ENCODE results near the gene S100A4.
"Not testable (repeated sequence)": the region's sequence is repeated elsewhere in the genome, so short reads cannot be mapped to it uniquely, and the experiment has no call there.

Gene S100A4

DNA sequence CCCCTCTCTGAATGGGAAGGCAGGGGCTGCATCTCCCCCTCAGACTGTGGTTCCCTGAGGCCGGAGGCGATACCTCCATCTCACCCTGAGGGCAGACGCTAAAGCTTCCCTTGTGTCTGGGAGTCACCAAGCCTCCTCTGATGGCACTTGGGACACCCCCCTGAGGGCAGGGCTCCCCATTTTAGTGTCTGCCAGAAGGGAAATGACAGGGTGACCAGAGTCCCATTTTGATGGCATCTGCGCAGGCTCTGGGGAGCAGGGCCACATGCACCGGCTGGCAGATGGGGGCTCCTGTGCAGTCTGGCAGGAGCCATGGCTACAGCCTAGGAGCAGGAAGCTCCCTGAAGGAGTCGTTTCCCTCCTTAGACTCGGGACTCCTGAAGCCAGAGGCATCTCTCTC, 18.4 kb upstream of the S100A4 start:
- H3K27ac ChIP-seq (replicated peaks): no peak overlapping the region
- no peak for DNase-seq (ENCODE audit: low read depth in 1 of 2, low spot score in 1 of 2)
- no peaks in the 10 kb centered on the region for H3K27me3 ChIP-seq (ENCODE audit: insufficient read depth, poor library complexity, severe bottlenecking)
- H3K4me3 ChIP-seq (replicated peaks; ENCODE audit: insufficient read depth, low read length): no peak overlapping the region
- TF ChIP-seq GABPA (IDR thresholded peaks at IDR 0.05; ENCODE audit: low read depth) (no peak), POLR2AphosphoS5 (IDR thresholded peaks at IDR 0.05; ENCODE audit: low read depth) (no peak), SPI1 (IDR thresholded peaks at IDR 0.05; ENCODE audit: borderline replicate concordance, low read depth) (no peak)
- TF ChIP-seq, protein P1, sequence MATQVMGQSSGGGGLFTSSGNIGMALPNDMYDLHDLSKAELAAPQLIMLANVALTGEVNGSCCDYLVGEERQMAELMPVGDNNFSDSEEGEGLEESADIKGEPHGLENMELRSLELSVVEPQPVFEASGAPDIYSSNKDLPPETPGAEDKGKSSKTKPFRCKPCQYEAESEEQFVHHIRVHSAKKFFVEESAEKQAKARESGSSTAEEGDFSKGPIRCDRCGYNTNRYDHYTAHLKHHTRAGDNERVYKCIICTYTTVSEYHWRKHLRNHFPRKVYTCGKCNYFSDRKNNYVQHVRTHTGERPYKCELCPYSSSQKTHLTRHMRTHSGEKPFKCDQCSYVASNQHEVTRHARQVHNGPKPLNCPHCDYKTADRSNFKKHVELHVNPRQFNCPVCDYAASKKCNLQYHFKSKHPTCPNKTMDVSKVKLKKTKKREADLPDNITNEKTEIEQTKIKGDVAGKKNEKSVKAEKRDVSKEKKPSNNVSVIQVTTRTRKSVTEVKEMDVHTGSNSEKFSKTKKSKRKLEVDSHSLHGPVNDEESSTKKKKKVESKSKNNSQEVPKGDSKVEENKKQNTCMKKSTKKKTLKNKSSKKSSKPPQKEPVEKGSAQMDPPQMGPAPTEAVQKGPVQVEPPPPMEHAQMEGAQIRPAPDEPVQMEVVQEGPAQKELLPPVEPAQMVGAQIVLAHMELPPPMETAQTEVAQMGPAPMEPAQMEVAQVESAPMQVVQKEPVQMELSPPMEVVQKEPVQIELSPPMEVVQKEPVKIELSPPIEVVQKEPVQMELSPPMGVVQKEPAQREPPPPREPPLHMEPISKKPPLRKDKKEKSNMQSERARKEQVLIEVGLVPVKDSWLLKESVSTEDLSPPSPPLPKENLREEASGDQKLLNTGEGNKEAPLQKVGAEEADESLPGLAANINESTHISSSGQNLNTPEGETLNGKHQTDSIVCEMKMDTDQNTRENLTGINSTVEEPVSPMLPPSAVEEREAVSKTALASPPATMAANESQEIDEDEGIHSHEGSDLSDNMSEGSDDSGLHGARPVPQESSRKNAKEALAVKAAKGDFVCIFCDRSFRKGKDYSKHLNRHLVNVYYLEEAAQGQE (IDR thresholded peaks at IDR 0.05; ENCODE audit: insufficient replicate concordance, low read depth): no peak
- TF ChIP-seq, protein P2, sequence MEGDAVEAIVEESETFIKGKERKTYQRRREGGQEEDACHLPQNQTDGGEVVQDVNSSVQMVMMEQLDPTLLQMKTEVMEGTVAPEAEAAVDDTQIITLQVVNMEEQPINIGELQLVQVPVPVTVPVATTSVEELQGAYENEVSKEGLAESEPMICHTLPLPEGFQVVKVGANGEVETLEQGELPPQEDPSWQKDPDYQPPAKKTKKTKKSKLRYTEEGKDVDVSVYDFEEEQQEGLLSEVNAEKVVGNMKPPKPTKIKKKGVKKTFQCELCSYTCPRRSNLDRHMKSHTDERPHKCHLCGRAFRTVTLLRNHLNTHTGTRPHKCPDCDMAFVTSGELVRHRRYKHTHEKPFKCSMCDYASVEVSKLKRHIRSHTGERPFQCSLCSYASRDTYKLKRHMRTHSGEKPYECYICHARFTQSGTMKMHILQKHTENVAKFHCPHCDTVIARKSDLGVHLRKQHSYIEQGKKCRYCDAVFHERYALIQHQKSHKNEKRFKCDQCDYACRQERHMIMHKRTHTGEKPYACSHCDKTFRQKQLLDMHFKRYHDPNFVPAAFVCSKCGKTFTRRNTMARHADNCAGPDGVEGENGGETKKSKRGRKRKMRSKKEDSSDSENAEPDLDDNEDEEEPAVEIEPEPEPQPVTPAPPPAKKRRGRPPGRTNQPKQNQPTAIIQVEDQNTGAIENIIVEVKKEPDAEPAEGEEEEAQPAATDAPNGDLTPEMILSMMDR (IDR thresholded peaks at IDR 0.05; ENCODE audit: insufficient read depth, low read length): no peak

DNA sequence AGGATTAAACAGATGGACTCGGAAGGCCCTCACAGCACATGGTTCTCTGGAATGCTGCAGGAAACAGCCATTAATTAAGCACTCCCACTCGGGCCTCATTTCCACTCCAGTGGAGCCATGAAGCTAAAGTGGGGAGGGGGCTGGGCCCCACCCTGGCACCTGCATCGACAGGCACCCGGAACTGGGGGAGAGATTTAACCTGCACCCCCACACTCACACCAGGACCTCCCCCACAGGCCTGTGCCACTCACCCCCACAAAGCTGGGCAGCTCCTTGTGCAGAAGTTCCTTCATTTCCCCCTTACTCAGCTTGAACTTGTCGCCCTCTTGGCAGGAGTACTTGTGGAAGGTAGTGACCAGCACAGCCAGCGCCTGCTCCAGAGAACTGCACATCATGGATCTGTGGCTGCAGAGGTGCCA, 17.9 kb upstream of the S100A4 start:
- Histone ChIP-seq H3K4me3 (replicated peaks; ENCODE audit: insufficient read depth, low read length) (no peak overlapping the region), H3K27ac (replicated peaks) (no peak overlapping the region)

DNA sequence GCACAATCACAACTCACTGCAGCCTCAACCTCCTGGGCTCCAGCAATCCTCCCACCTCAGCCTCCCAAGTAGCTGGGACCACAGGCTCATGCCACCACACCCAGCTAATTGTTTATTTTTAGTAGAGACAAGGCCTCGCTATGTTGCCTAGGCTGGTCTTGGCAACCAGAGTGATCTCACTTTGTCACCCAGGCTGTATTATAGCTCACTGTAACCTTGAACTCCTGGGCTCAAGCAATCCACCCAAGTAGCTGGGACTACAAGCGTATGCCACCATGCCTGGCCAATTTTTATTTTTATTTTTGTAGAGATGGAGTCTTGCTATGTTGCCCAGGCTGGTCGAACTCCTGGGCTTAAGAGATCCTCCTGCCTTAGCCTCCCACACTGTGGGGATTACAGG, 16.4 kb upstream of the S100A4 start:
- H3K27ac ChIP-seq (replicated peaks): not testable (repeated sequence)

More for the DNA sequence above, 17.9 kb upstream of the S100A4 start:
- H3K27me3 ChIP-seq (ENCODE audit: insufficient read depth, poor library complexity, severe bottlenecking): no peaks in the 10 kb centered on the region
- TF ChIP-seq SPI1 (IDR thresholded peaks at IDR 0.05; ENCODE audit: borderline replicate concordance, low read depth): no peak
- no peak for TF ChIP-seq POLR2AphosphoS5 (IDR thresholded peaks at IDR 0.05; ENCODE audit: low read depth)
- no peak for TF ChIP-seq GABPA (IDR thresholded peaks at IDR 0.05; ENCODE audit: low read depth)
- TF ChIP-seq, protein P2 (IDR thresholded peaks at IDR 0.05; ENCODE audit: insufficient read depth, low read length): no peak
- TF ChIP-seq, protein P1 (IDR thresholded peaks at IDR 0.05; ENCODE audit: insufficient replicate concordance, low read depth): no peak
- DNase-seq (ENCODE audit: low read depth in 1 of 2, low spot score in 1 of 2): no peak

DNA sequence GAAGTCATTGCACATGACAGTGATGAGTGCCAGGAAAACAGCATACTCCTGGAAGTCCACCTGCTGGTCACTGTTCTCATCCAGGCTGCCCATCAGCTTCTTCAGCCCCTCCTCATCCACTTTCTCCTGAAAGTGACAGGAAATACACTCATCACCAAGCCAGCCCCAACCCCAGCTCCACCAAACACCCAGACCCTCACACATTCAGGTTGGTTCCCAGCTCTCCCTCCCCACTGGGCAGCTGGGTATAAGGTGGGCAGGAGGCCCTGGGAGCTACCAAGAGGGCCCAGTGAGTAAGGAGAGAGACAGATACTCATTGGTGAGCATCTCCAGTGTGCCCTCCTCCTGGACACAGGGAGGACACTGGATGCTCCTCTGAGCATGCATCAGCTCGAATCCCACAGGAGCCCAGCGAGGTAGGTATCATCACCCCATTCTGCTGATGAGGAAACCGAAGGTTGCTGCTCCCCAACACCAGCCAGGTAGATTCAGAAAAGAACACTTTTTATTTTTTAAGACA, 15.9 kb upstream of the S100A4 start:
- Histone ChIP-seq H3K27ac (replicated peaks) (no peak overlapping the region), H3K27me3 (ENCODE audit: insufficient read depth, poor library complexity, severe bottlenecking) (no peaks in the 10 kb centered on the region), H3K4me3 (replicated peaks; ENCODE audit: insufficient read depth, low read length) (no peak overlapping the region)
- no peak for DNase-seq (ENCODE audit: low read depth in 1 of 2, low spot score in 1 of 2)
- TF ChIP-seq GABPA (IDR thresholded peaks at IDR 0.05; ENCODE audit: low read depth): no peak
- no peak for TF ChIP-seq SPI1 (IDR thresholded peaks at IDR 0.05; ENCODE audit: borderline replicate concordance, low read depth)
- TF ChIP-seq, protein P1 (IDR thresholded peaks at IDR 0.05; ENCODE audit: insufficient replicate concordance, low read depth): no peak
- TF ChIP-seq POLR2AphosphoS5 (IDR thresholded peaks at IDR 0.05; ENCODE audit: low read depth): no peak
- TF ChIP-seq, protein P2 (IDR thresholded peaks at IDR 0.05; ENCODE audit: insufficient read depth, low read length): no peak

More for the DNA sequence above, 16.4 kb upstream of the S100A4 start:
- DNase-seq (ENCODE audit: low read depth in 1 of 2, low spot score in 1 of 2); H3K4me3 ChIP-seq (replicated peaks; ENCODE audit: insufficient read depth, low read length); H3K27me3 ChIP-seq (ENCODE audit: insufficient read depth, poor library complexity, severe bottlenecking): not testable (repeated sequence)
